GM12872 (cell line): ENCODE data around the gene RNASE8.
A peak's percentile ranks its signal among the peaks of the same experiment; 100 is the strongest.

Source experiments
- CTCF ChIP-seq: IDR thresholded peaks from 3 replicates; pipeline ENCODE4 v1.5.1; 2011; ENCODE audit warnings: low read depth, mild to moderate bottlenecking, low read length, moderate library complexity; ENCODE audit not compliant: insufficient read depth

Gene RNASE8

DNA sequence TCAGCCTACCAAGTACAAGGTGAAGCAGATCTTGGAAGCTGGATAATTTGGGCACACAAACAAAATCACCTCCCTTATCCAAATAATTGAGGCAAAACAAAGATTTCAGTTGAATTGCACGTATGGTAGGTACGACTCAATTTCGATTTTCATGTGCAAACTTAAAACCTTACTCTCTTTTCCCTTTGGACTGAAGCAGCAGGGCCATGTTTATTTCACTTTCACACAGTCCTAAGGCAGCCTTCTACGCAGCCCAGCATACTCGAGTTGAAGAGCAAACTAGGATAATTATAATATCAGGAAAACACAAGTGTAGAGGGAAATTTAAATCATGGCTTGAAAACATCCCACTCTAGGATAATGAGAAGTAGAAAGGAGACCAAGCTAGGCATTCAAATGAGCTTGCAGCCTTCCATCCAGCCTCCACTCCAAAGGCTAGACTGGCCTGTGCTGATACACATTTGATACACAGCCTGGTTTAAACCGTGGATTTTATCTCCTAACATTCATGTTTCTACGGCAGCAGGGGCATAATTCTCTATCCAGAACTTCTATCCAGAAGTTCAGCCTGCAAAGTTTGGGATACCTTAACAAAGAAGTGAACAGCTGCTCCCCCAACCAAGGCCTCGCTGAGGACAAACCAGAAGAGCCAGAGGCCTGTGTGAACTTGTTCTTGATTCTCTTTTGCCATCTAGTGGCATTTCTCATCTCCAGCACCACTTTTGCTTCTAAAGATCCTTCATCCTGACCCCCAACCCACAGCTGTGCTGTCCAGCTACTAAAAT is 17.8 kb upstream of the RNASE8 start:
- TF ChIP-seq CTCF = peak; percentile 58

GRCh38 chr14:21040370-21040925 is 17.2 kb upstream of the RNASE8 start:
- TF ChIP-seq CTCF = no peak

- TF ChIP-seq CTCF = no peak
Observed at GRCh38 chr14:21041676-21042433, 15.8 kb upstream of the RNASE8 start, which contains the start of gene RNASE7. RNASE7 (plus strand) TSS chr14:21042362; CDS start chr14:21042993, 631 bp downstream.

GRCh38 chr14:21042918-21043317 is 14.7 kb upstream of the RNASE8 start:
- no peak for TF ChIP-seq CTCF

DNA sequence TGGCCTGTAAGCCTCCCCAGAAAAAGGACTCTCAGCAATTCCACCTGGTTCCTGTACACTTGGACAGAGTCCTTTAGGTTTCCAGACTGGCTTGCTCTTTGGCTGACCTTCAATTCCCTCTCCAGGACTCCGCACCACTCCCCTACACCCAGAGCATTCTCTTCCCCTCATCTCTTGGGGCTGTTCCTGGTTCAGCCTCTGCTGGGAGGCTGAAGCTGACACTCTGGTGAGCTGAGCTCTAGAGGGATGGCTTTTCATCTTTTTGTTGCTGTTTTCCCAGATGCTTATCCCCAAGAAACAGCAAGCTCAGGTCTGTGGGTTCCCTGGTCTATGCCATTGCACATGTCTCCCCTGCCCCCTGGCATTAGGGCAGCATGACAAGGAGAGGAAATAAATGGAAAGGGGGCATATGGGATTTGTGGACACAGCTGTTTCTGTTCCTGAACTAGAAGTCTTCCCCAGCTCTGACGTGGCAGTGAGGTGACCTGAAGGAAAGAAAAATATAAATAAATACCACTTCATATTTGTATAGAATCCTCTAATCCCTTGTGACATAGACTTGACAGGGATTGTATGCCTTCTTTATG is 14.1 kb upstream of the RNASE8 start:
- TF ChIP-seq CTCF = no peak

- no peak for TF ChIP-seq CTCF
Observed at GRCh38 chr14:21043974-21044618, 13.5 kb upstream of the RNASE8 start.
